Small intestine (tissue), 7 donors: ENCODE results near the gene PSME3IP1. TPM values are rescaled to one million over a fixed set of nuclear protein-coding genes. Genes with fewer than 3 reads are reported as not detected.
"Not testable (repeated sequence)": the region's sequence is repeated elsewhere in the genome, so short reads cannot be mapped to it uniquely, and the experiment has no call there.

Source experiments
- DNase-seq, 2 donors: peaks; one replicate each; pipeline versions ENCODE4 v3.0.0 to v3.0.0-alpha.2; 2013
- FAIRE-seq: peaks from 2 replicates; lab custom pipeline; 2012; peaks lifted over from hg19 to GRCh38; lab: Jason Lieb, UNC
- H3K27ac ChIP-seq, 3 donors: one replicate each; pipeline ENCODE4 v1.5.1; 2013; ENCODE audit warnings: low read length in 2 of 3, mild to moderate bottlenecking in 2 of 3, control low read depth in 1 of 3, inconsistent platforms in 1 of 3, low read depth in 1 of 3, moderate library complexity in 1 of 3
- H3K27me3 ChIP-seq, 3 donors: one replicate each; pipeline ENCODE4 v1.6.1; 2013; ENCODE audit warnings: low read length in 3 of 3, inconsistent platforms in 1 of 3; ENCODE audit not compliant: control insufficient read depth in 3 of 3, insufficient read depth in 3 of 3
- H3K36me3 ChIP-seq, 3 donors: one replicate each; pipeline ENCODE4 v1.6.1; 2013; ENCODE audit warnings: low read length in 3 of 3, inconsistent platforms in 1 of 3, low read depth in 1 of 3, mild to moderate bottlenecking in 1 of 3, moderate library complexity in 1 of 3; ENCODE audit not compliant: control insufficient read depth in 3 of 3, insufficient read depth in 2 of 3
- H3K4me1 ChIP-seq, 3 donors: one replicate each; pipeline ENCODE4 v1.6.1; 2013; ENCODE audit warnings: low read length in 2 of 3, inconsistent platforms in 1 of 3, low read depth in 1 of 3, mild to moderate bottlenecking in 1 of 3, moderate library complexity in 1 of 3; ENCODE audit not compliant: control insufficient read depth in 3 of 3, insufficient read depth in 2 of 3
- H3K4me3 ChIP-seq, 3 donors: one replicate each; pipeline ENCODE4 v1.5.1; 2013; ENCODE audit warnings: low read length in 3 of 3, control low read depth in 1 of 3, inconsistent platforms in 1 of 3, low read depth in 1 of 3, mild to moderate bottlenecking in 1 of 3, moderate library complexity in 1 of 3
- H3K9me3 ChIP-seq, 2 donors: one replicate each; pipeline ENCODE4 v1.6.1; 2013; ENCODE audit warnings: low read depth in 1 of 2, low read length in 1 of 2; ENCODE audit not compliant: control insufficient read depth in 2 of 2, insufficient read depth in 1 of 2
- WGBS, 3 donors: extraction: QIAGEN DNeasy Blood & Tissue Kit; methylation state at CpG; one replicate each; pipeline ENCODE4 v1.1.7; 2013; 5-methylcytosine and 5-hydroxymethylcytosine counted together
- polyA plus RNA-seq, 4 donors: library from polyadenylated mRNA; stranded (reverse) in 3 of 4; unstranded in 1 of 4; fragments of 200-250 nt in 3 of 4; fragments of 120-200 nt in 1 of 4; gene quantifications; one replicate each; pipeline versions ENCODE4 v1.2.1 to v1.2.3, GENCODE V29; 2013
- donor health status: healthy with polysubstance abuse.
- donor health status: control.
- donor health status: control.
- donor health status: Bipolar disorder and iron deficiency.
- donor health status: healthy.

Gene PSME3IP1
- polyA plus RNA-seq, 4 donors = 60.8 to 93.4 (median 70.6) TPM

DNA sequence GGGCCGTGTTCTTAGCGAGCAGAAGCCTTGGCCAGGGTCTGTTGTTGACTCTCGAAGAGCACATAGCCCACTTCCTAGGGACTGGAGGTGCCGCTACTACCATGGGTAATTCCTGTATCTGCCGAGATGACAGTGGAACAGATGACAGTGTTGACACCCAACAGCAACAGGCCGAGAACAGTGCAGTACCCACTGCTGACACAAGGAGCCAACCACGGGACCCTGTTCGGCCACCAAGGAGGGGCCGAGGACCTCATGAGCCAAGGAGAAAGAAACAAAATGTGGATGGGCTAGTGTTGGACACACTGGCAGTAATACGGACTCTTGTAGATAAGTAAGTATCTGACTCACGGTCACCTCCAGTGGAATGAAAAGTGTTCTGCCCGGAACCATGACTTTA lies 18.8 kb upstream of the PSME3IP1 start:
- Histone ChIP-seq H3K4me1 (no peaks in the 10 kb centered on the region), H3K36me3 (peaks cover 4 to 26% (median 13%) of the 10 kb centered on the region in 3 donors), H3K4me3 (no peak overlapping the region), H3K27ac (no peak overlapping the region), H3K9me3 (no peaks in the 10 kb centered on the region), H3K27me3 (no peaks in the 10 kb centered on the region)
- DNase-seq (no peak), FAIRE-seq (no peak)
- WGBS, 3 donors = 93 to 98% (median 94%) methylated on average over 12 of the region's 12 CpGs

- H3K9me3 ChIP-seq = no peaks in the 10 kb centered on the region
- H3K27me3 ChIP-seq = no peaks in the 10 kb centered on the region
- H3K27ac ChIP-seq = no peak overlapping the region
- peaks cover 4 to 19% (median 13%) of the 10 kb centered on the region in 3 donors for H3K36me3 ChIP-seq
- H3K4me3 ChIP-seq = no peak overlapping the region
- 71 to 81% (median 73%) methylated on average over 1 of the region's 1 CpG for WGBS, 3 donors
- no peaks in the 10 kb centered on the region for H3K4me1 ChIP-seq
- FAIRE-seq = no peak
- DNase-seq = no peak
Measured at GRCh38 chr16:57203451-57203850, 17.6 kb upstream of the PSME3IP1 start.

DNA sequence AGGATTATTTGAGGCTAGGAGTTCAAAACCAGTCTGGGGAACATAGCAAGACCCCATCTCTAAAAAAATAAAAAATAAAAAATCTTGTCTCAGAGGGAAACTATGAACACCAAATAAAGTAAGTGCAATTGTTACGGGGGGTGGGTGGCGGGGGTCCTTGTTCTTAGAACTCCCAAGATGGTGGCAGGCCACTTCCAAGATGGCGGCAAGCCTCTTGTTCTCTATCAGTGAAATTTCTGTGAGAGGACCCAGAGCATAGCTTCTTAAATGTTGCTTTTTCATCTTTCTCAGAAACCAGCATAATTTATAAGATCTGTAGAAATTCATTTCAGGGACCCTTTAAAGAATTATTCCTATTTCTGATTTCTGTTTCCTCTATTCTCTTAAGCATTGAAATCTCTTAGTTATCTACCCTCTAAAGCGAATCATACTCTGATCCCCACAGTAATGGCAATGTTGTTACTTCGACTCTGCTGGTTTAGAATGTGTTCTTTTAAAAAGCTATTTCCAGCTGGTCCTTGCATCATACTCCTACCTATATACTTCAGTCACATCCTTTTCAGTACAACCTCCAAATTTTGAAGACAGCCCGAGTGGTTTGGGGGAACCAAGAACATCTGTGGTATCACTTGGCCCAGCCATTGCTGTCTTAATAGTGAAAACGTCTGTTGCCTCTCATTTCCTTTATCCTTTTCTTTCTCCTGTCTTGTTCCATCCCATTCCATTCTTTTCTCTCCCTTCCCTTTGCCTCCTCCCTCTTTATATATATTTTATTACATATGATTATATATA lies 16.5 kb upstream of the PSME3IP1 start:
- no peaks in the 10 kb centered on the region for H3K27me3 ChIP-seq
- peaks cover 4 to 19% (median 9%) of the 10 kb centered on the region in 3 donors for H3K36me3 ChIP-seq
- FAIRE-seq (no peak), DNase-seq (no peak)
- H3K9me3 ChIP-seq = no peaks in the 10 kb centered on the region
- WGBS, 3 donors = 87 to 93% (median 90%) methylated on average over 7 of the region's 7 CpGs
- no peak overlapping the region for H3K4me3 ChIP-seq
- H3K27ac ChIP-seq = no peak overlapping the region
- no peaks in the 10 kb centered on the region for H3K4me1 ChIP-seq

GRCh38 chr16:57200926-57201325 lies 15.1 kb upstream of the PSME3IP1 start:
- not testable (repeated sequence) for FAIRE-seq, H3K4me3 ChIP-seq, H3K27me3 ChIP-seq, H3K9me3 ChIP-seq, H3K4me1 ChIP-seq, H3K27ac ChIP-seq, DNase-seq
- H3K36me3 ChIP-seq = peaks cover 4 to 12% (median 9%) of the 10 kb centered on the region in 3 donors
- 91 to 98% (median 92%) methylated on average over 14 to 27 of the region's 27 CpGs for WGBS, 3 donors

DNA sequence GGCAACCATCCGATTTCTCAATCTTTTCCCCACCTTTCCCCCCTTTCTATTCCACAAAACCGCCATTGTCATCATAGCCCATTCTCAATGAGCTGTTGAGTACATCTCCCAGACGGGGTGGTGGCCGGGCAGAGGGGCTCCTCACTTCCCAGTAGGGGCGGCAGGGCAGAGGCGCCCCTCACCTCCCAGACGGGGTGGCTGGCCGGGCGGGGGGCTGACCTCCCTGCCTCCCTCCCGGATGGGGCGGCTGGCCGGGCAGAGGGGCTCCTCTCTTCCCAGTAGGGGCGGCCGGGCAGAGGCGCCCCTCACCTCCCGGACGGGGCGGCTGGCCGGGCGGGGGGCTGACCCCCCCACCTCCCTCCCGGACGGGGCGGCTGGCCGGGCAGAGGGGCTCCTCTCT lies 14.5 kb upstream of the PSME3IP1 start:
- not testable (repeated sequence) for H3K9me3 ChIP-seq, H3K27me3 ChIP-seq, FAIRE-seq, H3K4me3 ChIP-seq, DNase-seq, H3K4me1 ChIP-seq, H3K27ac ChIP-seq
- peaks cover 4 to 16% (median 9%) of the 10 kb centered on the region in 3 donors for H3K36me3 ChIP-seq
- WGBS, 3 donors = 93 to 99% (median 99%) methylated on average over 6 to 18 of the region's 24 CpGs

GRCh38 chr16:57196753-57197152 lies 10.9 kb upstream of the PSME3IP1 start:
- FAIRE-seq (no peak), DNase-seq (peak in 1 of 2 donors; percentile 12)
- Histone ChIP-seq H3K36me3 (peaks cover 0 to 20% (median 0%) of the 10 kb centered on the region in 3 donors), H3K27me3 (no peaks in the 10 kb centered on the region), H3K9me3 (no peaks in the 10 kb centered on the region), H3K4me3 (no peak overlapping the region), H3K4me1 (peaks cover 0 to 2% (median 0%) of the 10 kb centered on the region in 3 donors), H3K27ac (no peak overlapping the region)
- WGBS, 3 donors = 54 to 76% (median 67%) methylated on average over 3 of the region's 3 CpGs

GRCh38 chr16:57196286-57196685 lies 10.4 kb upstream of the PSME3IP1 start:
- Histone ChIP-seq H3K4me1 (peaks cover 0 to 3% (median 0%) of the 10 kb centered on the region in 3 donors), H3K36me3 (peaks cover 0 to 20% (median 0%) of the 10 kb centered on the region in 3 donors), H3K27ac (no peak overlapping the region), H3K27me3 (no peaks in the 10 kb centered on the region), H3K9me3 (no peaks in the 10 kb centered on the region), H3K4me3 (no peak overlapping the region)
- DNase-seq (no peak), FAIRE-seq (no peak)
- 82 to 90% (median 88%) methylated on average over 4 of the region's 4 CpGs for WGBS, 3 donors

- H3K9me3 ChIP-seq = no peaks in the 10 kb centered on the region
- H3K27ac ChIP-seq = no peak overlapping the region
- FAIRE-seq (no peak), DNase-seq (no peak)
- no peaks in the 10 kb centered on the region for H3K27me3 ChIP-seq
- H3K36me3 ChIP-seq = peaks cover 0 to 27% (median 0%) of the 10 kb centered on the region in 3 donors
- H3K4me3 ChIP-seq = no peak overlapping the region
- peaks cover 0 to 7% (median 0%) of the 10 kb centered on the region in 3 donors for H3K4me1 ChIP-seq
Measured at GRCh38 chr16:57194512-57194911, 8.7 kb upstream of the PSME3IP1 start.
